NCI-H146 treated with DMSO at 0.1 percent for 48 hours (cell line): ENCODE data around the gene AMPD3.

Experiments
- DNase-seq: peaks from one replicate; lab custom pipeline; 2025; ENCODE audit not compliant: unreplicated experiment; lab: John Stamatoyannopoulos, UW

The AMPD3 gene

DNA sequence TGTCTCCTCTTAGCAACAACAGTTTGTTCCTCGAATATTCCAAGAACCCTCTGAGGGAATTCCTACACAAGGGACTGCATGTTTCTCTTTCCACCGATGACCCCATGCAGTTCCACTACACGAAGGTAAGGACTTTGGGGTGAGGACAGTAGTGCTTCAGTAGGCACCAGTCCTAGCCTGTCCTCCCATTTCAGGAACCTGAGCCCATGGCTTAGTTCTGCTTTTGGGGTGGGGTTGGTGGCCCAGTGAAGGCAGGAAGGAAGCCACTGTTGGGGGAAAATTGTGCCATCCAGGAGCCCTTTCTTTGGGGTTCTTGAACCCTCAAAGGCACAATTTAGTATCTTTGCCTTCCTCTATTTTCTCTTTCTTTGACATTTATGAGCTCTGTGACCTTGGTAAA is 47.7 kb downstream of the AMPD3 start:
- DNase-seq: no peak

GRCh38 chr11:10503221-10503620 is 48.2 kb downstream of the AMPD3 start:
- DNase-seq: no peak

DNA sequence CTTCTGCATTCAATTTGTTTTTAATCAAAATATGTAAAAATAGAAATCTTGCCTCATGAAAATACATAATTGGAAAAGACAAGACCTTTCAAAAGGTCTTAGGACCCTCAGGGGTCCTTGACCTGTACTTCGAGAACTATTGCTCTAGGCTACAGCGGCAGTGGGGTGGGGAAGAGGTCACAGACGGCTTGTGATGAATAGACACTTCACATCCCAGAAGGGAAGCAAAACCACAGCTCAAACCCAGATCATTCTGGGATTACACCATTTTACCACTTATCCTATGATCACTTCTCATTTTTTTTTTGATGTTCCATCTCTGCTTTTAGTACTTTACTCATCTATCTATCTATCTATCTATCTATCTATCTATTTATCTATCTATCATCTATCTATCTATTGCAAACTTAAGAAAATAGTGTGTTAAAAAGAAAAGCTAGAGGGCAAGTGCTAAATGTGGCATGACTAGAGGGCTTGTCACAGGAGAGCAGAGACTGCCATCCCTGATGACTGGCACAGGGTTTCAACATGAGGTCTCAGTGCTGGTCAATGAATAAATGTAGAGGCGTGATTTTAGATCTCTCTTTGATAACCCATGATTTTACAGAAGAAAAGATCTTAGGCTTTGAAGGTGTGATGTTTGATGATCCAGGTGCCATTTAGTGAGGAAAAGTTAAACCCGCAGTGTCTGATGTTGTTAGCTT is 48.9 kb downstream of the AMPD3 start:
- no peak for DNase-seq

DNA sequence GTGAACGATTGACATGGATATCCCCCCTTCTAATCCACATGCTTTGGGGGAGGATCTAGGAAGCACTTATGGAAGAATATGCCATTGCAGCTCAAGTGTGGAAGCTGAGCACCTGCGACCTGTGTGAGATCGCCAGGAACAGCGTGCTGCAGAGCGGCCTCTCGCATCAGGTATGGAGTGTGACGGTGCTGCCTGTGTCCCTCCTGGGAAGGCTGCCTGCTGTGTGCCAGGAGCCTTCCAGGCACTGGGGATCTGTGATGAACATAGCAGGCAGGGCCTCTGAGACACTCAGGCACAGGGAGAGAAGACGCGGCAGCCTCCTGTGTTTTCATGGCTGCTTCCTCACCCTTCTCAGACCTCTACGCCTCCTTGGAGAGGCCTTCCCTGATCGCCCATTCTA is 49.4 kb downstream of the AMPD3 start:
- DNase-seq: no peak

GRCh38 chr11:10505278-10506007 is 50.4 kb downstream of the AMPD3 start:
- no peak for DNase-seq

- no peak for DNase-seq
Observed at GRCh38 chr11:10506008-10506370, 50.9 kb downstream of the AMPD3 start.

- no peak for DNase-seq
Observed at GRCh38 chr11:10511181-10511621, 56.1 kb downstream of the AMPD3 start.

DNA sequence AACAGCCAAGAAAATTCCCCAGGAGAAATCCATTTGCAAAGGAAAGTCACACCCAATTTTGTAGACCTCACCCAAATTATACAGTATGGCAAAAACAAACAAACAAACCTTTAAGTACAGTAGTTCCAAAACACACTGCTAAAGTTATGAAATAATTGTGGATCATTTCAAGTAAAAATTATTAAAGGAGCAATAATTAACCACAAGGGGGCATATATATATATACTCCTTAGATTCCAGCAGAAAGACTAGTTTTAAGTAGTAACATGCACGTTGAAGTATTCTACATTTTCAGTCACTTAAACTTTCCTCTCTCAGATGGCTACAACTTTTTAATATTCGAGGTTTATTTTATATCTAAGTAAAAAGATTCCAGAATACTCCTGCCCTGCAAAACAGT is 59.1 kb downstream of the AMPD3 start:
- no peak for DNase-seq

DNA sequence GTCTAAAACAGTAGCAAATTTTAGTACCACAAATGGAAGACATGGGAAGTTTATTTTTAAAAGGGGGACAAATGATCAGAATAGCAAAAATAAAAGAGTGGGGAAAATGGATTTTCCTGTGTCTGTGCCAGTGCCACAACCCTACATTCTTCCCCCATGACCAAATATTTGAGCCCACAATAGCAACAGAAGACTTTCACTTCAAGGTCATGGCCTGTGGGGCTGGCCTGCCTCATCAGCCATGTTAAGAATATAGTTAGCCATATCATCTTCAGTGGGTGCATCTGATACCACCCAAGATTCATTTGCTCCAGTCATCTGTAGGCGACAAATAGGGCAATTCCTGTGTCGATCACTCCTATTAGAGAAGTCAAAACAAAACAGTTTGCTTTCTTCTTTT is 59.6 kb downstream of the AMPD3 start:
- DNase-seq: no peak

- DNase-seq: no peak
Observed at GRCh38 chr11:10515418-10515817, 60.4 kb downstream of the AMPD3 start.

DNA sequence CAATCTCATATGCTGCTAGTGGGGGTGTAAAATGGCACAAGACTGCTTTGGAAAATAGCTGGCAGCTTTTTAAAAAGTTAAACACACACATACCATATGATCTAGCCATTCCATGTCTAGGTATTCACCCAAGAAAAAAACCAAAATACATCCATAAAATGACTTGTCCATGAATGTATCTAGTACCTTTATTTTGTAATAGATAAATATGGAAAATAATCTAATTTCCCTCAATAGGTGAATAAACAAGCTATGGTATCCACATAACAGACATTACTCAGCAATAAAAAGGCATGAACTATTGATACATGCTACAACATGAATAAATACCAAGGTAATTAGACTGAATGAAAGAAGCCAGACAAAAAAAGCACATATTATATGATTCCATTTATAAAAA is 63.1 kb downstream of the AMPD3 start:
- no peak for DNase-seq

GRCh38 chr11:10518891-10519290 is 63.8 kb downstream of the AMPD3 start:
- no peak for DNase-seq

DNA sequence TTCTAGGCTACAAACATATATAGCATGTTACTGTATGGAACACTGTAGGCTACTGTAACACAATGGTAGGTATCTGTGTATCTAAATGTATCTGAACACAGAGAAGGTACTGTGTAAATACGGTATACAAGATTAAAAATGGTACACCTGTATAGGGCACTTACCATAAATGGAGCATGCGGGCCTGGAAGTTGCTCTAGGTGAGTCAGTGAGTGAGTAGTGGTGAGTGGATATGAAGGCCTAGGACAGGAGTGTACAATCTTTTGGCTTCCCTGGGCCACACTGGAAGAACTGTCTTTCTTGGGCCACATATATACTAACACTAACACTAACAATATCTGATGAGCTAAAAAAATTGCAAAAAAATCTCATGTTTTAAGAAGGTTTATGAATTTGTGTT is 64.6 kb downstream of the AMPD3 start:
- no peak for DNase-seq

DNA sequence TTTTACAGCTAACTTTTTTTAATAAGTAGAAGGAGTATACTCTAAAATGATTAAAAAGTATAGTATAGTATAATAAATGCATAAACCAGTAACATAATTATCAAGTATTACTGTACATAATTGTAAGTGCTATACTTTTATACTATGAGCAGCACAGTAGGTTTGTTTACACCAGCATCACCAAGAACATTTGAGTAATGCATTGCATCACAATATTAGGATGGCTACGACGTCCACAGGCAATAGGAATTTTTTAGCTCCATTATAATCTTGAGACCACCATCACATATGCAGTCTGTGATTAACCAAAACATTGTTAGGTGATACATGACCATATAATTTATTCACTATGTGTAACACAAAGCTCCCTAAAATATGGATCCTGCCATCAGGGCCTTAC is 65.5 kb downstream of the AMPD3 start:
- no peak for DNase-seq

DNA sequence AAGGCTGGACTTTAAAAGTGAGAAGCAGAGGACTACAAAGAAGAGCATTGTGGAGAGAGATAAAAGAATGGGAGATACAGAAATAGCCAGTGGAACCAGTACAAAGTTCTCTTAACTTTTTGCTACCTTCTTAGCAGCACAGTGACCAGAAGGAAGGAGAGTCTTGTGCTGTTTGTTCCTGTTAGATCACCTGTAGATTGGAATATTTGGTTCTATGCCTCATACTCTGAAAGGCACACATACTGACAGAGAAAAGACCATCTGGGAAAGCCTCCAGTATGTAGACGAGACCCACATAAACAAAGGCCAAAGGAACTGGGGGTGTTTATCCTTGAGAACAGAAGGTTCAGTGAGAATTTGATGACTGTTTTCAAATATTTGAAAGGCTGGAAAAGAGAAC is 67.2 kb downstream of the AMPD3 start:
- no peak for DNase-seq

- no peak for DNase-seq
Observed at GRCh38 chr11:10522921-10523320, 67.9 kb downstream of the AMPD3 start.

GRCh38 chr11:10524471-10524870 is 69.4 kb downstream of the AMPD3 start:
- DNase-seq: no peak

DNA sequence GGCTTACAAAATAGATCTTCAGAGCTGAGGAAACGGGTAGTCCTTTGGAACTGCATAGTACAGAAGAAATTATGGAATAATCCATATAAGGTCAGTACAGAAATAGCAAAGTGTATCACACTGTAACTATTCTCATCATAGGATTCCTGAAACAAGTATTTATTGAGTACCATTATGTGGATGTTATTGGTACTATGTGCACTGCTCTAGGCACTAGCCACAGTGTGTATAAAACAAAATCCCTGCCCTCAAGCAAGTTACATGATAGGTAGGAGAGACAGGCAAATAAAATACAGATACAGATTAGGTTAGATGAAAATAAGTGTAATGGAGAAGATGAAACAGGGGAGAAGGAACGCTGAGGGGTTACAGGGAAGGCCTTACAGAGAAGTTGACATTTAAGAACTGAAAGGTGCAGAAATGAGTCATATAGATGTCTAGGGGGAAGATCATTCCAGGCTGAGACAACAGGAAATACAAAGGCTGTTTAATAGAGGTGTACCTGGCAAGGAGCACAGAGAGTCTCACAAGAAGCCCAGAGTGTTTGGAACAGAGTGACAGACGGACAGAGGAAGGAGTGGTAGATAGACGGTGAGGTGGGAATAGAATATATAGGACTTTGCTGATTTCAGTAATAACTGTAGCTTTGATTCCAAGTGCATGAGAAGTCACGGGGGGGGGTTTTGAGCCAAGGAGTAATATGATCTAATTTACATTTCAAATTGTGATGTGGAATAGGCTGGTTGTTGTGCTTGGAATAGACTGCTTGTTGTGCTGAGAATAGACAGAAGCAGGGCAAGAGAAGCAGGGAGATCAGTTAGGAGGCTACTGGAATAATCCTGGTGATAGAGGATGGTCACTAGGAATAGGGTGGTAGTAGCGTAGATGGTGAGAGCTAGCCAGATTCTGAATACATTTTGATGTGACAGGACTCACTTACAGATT is 72.2 kb downstream of the AMPD3 start:
- no peak for DNase-seq

GRCh38 chr11:10528121-10528520 is 73.1 kb downstream of the AMPD3 start:
- DNase-seq: no peak

DNA sequence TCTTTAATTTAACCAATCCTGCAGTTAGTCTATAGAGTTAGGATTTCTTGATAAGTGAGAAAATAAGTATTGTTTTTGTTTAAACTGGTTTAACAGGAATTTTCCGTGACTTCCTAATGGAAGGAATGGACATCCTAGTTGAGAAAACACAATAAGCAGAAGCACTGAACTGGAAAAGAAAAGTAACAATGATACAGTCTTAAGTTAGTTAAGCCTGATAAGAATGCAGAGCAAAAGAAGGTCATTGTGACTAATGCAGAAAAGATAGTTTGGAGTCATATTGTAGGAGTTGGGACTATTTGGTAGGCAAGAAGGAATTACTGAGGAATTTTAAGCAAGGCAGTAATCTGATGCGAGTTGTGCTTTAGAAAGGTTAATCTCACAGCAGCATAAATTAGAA is 74.2 kb downstream of the AMPD3 start:
- no peak for DNase-seq

DNA sequence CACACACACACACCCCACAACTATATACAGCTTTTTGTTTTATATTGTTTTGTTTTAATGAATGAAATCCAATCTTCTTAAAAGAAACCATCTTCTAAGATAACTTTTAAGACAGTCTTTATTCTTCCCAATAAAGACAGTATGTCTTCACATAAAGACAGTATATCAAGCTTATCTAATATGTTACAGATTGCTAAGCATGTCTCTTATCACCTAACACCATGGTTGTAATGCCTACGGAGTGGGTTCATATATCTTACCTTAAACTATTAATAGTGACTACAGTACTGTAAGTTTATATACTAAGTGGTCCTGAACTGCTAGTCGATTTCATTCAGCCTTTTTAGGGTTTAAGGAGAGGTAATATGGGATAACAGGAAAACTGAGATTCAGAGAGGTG is 77.5 kb downstream of the AMPD3 start:
- no peak for DNase-seq

- DNase-seq: no peak
Observed at GRCh38 chr11:10533323-10533722, 78.3 kb downstream of the AMPD3 start.
